Dermis microvascular lymphatic vessel endothelial cell (primary cell): Measurements from ENCODE around the gene AKAP12. TPM values are rescaled to one million over a fixed set of nuclear protein-coding genes. Genes with fewer than 3 reads are reported as not detected.

Source experiments
- total RNA-seq: library from RNA; depleted of rRNA; stranded (reverse); fragments of >200 nt; gene quantifications from 2 replicates; pipeline ENCODE4 v1.2.1, GENCODE V29; 2014

The AKAP12 gene
- total RNA-seq, 1 donor from 2014 or later, result 314 TPM

Other genes with a start within 250 kb of the AKAP12 start
- 5.0 and 6.7 TPM in 2 replicates for gene ZBTB2, start 151.6 kb downstream of the AKAP12 start, total RNA-seq
- gene RMND1, start 212.2 kb downstream of the AKAP12 start, total RNA-seq, result 19.9 and 21.2 TPM in 2 replicates